ENCODE measurements around the gene PPARD. TPM values are rescaled to one million over a fixed set of nuclear protein-coding genes. Genes with fewer than 3 reads are reported as not detected.

Gene PPARD
- total and polyA plus RNA-seq, 4 donors = 4.9 to 44.1 (median 27.7) TPM

DNA sequence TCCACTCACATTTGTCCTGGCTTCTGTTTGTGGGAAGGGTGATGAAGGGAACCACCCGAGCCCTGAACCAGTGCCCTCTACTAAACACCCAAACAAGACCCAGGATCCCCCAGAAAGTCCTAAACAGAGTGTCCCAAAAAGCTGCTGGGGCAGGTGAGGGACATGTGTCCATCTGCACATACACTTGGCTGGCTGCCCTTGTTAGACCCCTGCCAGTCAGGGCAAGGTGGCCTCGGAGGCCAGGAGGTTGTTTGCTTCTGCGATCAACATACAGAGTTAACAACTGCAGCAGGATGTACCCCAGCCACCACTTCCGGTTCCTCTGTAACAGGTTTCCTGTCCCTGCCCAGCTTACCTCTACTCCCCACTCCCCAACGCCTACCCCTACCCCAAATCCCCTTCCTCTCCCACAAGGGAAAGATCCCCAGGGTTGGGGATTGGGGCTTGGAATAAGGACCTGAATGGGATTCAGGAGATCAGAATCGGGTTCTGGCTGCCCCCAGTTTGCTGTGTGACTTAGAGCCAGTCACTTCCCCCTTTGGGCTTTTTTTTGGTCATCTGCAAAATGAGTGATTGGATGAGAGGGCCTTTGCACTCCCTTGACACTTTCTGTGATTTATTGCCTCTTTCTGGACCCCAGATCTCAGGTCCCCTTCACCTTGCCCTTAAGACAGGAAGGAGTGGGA, 30.8 kb upstream of the PPARD start:
- Histone ChIP-seq H3K27me3 (ENCODE audit: control insufficient read depth, insufficient read depth, low read length) (no peaks in the 10 kb centered on the region), H3K9me3 (ENCODE audit: control insufficient read depth, insufficient read depth, low read length) (no peaks in the 10 kb centered on the region), H3K36me3 (ENCODE audit: control insufficient read depth, insufficient read depth, low read length) (peaks cover 3% of the 10 kb centered on the region), H3K27ac (ENCODE audit: low read depth, low read length) (no peak overlapping the region), H3K4me1 (ENCODE audit: control insufficient read depth, insufficient read depth, low read length) (no peaks in the 10 kb centered on the region), H3K4me3 (ENCODE audit: low read depth, low read length) (no peak overlapping the region)
- WGBS (ENCODE audit: insufficient coverage) = 78% methylated on average over 4 of the region's 6 CpGs
- DNase-seq (ENCODE audit: low read depth in 4 of 6, low spot score in 6 of 6) = no peak

DNA sequence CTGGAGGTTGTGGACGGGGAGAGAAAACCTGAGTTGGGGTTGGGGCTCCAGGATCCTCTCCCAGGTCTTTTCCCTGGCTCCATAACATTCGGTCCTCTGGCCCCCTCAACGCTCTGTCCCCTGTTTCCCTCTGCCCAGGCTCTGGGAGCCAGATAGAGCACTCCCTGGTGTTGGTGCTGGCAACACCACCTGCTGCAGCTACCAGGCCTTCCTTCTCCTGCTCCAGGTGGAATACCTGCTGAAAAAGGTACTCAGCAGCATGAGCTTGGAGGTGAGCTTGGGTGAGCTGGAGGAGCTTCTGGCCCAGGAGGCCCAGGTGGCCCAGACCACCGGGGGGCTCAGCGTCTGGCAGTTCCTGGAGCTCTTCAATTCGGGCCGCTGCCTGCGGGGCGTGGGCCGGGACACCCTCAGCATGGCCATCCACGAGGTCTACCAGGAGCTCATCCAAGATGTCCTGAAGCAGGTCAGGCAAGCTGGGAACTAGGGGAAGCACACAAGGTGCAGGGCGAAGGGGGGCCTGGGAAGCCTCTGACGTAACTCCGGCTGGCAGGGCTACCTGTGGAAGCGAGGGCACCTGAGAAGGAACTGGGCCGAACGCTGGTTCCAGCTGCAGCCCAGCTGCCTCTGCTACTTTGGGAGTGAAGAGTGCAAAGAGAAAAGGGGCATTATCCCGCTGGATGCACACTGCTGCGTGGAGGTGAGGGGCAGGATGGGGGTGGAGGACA, 30.1 kb upstream of the PPARD start:
- 93% methylated on average over 18 of the region's 19 CpGs for WGBS (ENCODE audit: insufficient coverage)
- no peak for DNase-seq (ENCODE audit: low read depth in 4 of 6, low spot score in 6 of 6)
- H3K4me3 ChIP-seq (ENCODE audit: low read depth, low read length) = no peak overlapping the region
- no peaks in the 10 kb centered on the region for H3K27me3 ChIP-seq (ENCODE audit: control insufficient read depth, insufficient read depth, low read length)
- H3K4me1 ChIP-seq (ENCODE audit: control insufficient read depth, insufficient read depth, low read length) = no peaks in the 10 kb centered on the region
- peaks cover 3% of the 10 kb centered on the region for H3K36me3 ChIP-seq (ENCODE audit: control insufficient read depth, insufficient read depth, low read length)
- no peaks in the 10 kb centered on the region for H3K9me3 ChIP-seq (ENCODE audit: control insufficient read depth, insufficient read depth, low read length)
- no peak overlapping the region for H3K27ac ChIP-seq (ENCODE audit: low read depth, low read length)

DNA sequence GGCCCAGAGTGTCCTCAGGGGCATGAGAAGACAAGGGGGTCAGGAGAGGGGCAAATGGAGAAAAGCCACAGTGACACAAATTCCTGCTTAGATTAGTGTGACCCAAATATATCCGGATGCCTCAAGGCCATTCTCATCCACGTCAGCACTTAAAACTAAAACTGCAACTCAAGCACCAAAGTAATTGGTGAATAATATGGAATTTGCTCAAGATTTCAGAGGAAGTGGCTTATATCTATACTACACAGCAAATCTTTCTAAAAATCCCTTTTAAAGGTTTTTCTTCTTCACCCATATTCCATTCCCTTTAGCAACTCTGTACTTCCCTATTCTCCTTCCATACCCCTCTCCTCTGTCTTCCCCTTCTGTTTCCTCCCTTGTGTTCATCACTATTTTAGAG, 29.6 kb upstream of the PPARD start:
- no CpG with 5 or more reads among the region's 2 CpGs for WGBS (ENCODE audit: insufficient coverage)
- Histone ChIP-seq H3K9me3 (ENCODE audit: control insufficient read depth, insufficient read depth, low read length) (no peaks in the 10 kb centered on the region), H3K27ac (ENCODE audit: low read depth, low read length) (no peak overlapping the region), H3K4me1 (ENCODE audit: control insufficient read depth, insufficient read depth, low read length) (peaks cover 4% of the 10 kb centered on the region), H3K4me3 (ENCODE audit: low read depth, low read length) (no peak overlapping the region), H3K36me3 (ENCODE audit: control insufficient read depth, insufficient read depth, low read length) (peaks cover 3% of the 10 kb centered on the region), H3K27me3 (ENCODE audit: control insufficient read depth, insufficient read depth, low read length) (no peaks in the 10 kb centered on the region)
- no peak for DNase-seq (ENCODE audit: low read depth in 4 of 6, low spot score in 6 of 6)

DNA sequence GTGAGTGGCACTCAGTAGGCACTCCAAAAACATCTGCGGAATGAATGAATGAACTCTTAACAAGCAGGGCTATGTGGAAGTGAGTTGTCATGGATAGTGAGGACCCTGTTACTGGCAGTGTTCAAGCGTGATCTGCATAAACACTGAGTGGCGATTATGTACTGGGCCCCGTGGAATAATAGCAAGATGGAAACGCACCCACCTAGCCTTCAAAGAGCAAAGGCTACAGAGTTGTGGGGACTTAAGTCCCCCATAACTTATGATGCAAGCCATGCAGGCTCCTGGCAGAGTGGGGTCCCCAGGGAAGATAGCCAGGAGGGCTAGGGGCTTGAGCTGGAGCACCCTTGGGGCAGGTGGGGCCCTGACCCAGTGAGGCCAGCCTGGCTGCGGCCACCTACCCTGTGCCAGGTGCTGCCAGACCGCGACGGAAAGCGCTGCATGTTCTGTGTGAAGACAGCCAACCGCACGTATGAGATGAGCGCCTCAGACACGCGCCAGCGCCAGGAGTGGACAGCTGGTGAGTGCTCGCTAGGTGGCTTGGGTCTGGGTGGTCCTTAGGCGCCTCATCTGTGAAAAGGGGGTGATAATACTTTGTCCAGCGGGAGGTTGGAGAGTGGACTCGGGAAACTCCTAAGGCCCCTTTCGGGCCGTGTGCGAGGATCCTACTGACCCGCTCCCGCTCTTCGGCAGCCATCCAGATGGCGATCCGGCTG, 24.7 kb upstream of the PPARD start:
- 11% methylated on average over 24 of the region's 28 CpGs for WGBS (ENCODE audit: insufficient coverage)
- peaks cover 16% of the 10 kb centered on the region for H3K4me1 ChIP-seq (ENCODE audit: control insufficient read depth, insufficient read depth, low read length)
- peak in 1 of 6 donors; percentile 82 for DNase-seq (ENCODE audit: low read depth in 4 of 6, low spot score in 6 of 6)
- peak overlapping the region; percentile 40 for H3K4me3 ChIP-seq (ENCODE audit: low read depth, low read length)
- no peaks in the 10 kb centered on the region for H3K9me3 ChIP-seq (ENCODE audit: control insufficient read depth, insufficient read depth, low read length)
- no peaks in the 10 kb centered on the region for H3K27me3 ChIP-seq (ENCODE audit: control insufficient read depth, insufficient read depth, low read length)
- H3K36me3 ChIP-seq (ENCODE audit: control insufficient read depth, insufficient read depth, low read length) = no peaks in the 10 kb centered on the region
- H3K27ac ChIP-seq (ENCODE audit: low read depth, low read length) = no peak overlapping the region

DNA sequence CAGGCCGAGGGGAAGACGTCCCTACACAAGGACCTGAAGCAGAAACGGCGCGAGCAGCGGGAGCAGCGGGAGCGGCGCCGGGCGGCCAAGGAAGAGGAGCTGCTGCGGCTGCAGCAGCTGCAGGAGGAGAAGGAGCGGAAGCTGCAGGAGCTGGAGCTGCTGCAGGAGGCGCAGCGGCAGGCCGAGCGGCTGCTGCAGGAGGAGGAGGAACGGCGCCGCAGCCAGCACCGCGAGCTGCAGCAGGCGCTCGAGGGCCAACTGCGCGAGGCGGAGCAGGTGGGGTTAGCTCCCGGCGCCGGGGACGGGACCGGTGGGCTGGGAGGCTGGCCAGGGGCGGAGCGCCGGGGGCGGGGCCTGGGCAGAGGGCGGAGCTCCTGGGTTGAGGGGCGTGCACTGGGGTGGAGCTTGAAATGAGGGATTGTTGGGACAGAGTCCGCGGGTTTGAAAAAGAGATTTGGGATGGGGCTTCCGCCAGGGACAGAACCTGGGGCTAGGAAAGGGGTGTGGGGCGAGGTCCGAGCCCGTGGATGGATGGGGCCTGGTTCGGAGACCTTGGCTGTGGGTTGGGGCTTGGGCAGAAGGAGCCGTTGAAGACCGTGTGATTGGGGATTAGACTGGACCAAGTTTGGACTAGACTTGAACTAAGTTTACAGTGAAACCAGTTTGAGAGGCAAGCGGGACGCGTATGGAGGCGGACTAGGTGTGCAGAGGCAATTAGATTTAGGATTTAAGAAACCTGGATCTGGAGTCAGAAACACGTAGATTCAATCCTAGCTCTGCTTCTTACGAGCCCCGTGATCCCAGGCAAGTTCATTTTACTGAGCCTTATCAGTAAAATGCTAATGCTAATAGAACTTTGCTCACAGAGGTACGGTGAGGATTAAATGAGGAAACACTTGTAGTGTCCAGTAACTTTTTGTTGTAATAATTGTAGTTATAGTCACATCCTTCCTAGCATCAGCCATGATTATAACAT, 23.9 kb upstream of the PPARD start:
- Histone ChIP-seq H3K9me3 (ENCODE audit: control insufficient read depth, insufficient read depth, low read length) (no peaks in the 10 kb centered on the region), H3K27me3 (ENCODE audit: control insufficient read depth, insufficient read depth, low read length) (no peaks in the 10 kb centered on the region), H3K27ac (ENCODE audit: low read depth, low read length) (no peak overlapping the region), H3K4me3 (ENCODE audit: low read depth, low read length) (peak overlapping the region; percentile 48), H3K4me1 (ENCODE audit: control insufficient read depth, insufficient read depth, low read length) (peaks cover 16% of the 10 kb centered on the region), H3K36me3 (ENCODE audit: control insufficient read depth, insufficient read depth, low read length) (no peaks in the 10 kb centered on the region)
- DNase-seq (ENCODE audit: low read depth in 4 of 6, low spot score in 6 of 6) = peak in 5 of 6 donors; percentile 62 to 96 (median 72)
- 4% methylated on average over 50 of the region's 55 CpGs for WGBS (ENCODE audit: insufficient coverage)

DNA sequence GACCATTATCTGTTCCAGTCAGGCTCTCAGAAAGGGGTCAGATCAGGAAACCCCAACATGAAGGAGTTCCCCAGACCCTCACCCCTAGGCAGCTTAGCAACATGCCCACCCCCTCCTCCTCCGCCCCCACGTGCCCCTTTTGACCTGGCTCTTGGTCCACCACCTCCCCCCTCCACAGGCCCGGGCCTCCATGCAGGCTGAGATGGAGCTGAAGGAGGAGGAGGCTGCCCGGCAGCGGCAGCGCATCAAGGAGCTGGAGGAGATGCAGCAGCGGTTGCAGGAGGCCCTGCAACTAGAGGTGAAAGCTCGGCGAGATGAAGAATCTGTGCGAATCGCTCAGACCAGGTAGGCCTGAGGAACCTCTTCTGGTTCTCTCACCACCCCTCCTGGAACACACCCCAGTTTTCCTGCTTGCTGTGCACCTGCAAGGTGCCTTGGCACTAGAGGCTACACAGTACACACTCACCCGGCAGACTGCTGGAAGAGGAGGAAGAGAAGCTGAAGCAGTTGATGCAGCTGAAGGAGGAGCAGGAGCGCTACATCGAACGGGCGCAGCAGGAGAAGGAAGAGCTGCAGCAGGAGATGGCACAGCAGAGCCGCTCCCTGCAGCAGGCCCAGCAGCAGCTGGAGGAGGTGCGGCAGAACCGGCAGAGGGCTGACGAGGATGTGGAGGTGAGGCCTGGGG, 22.9 kb upstream of the PPARD start:
- Histone ChIP-seq H3K9me3 (ENCODE audit: control insufficient read depth, insufficient read depth, low read length) (no peaks in the 10 kb centered on the region), H3K27ac (ENCODE audit: low read depth, low read length) (no peak overlapping the region), H3K36me3 (ENCODE audit: control insufficient read depth, insufficient read depth, low read length) (no peaks in the 10 kb centered on the region), H3K4me1 (ENCODE audit: control insufficient read depth, insufficient read depth, low read length) (peaks cover 16% of the 10 kb centered on the region), H3K27me3 (ENCODE audit: control insufficient read depth, insufficient read depth, low read length) (no peaks in the 10 kb centered on the region), H3K4me3 (ENCODE audit: low read depth, low read length) (no peak overlapping the region)
- no peak for DNase-seq (ENCODE audit: low read depth in 4 of 6, low spot score in 6 of 6)
- 92% methylated on average over 15 of the region's 20 CpGs for WGBS (ENCODE audit: insufficient coverage)

DNA sequence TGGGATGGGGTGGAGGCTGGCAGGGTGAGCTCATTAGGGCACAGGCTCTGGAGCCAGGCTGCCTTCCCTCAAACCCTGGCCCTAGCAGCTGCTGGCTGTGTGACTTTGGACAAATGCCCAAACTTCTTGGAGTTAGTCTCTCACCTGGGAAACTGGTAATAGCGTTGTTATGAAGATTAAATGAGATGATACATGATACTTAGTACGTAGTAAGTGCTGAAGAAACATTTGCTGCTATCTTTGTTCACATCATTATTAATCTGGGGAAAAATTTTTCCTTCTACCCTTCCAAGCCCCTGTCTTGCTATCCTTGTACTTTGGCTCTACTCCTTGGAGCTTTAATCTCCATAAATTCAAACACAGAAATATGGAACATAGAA, 22.3 kb upstream of the PPARD start:
- no peaks in the 10 kb centered on the region for H3K27me3 ChIP-seq (ENCODE audit: control insufficient read depth, insufficient read depth, low read length)
- H3K27ac ChIP-seq (ENCODE audit: low read depth, low read length) = no peak overlapping the region
- H3K9me3 ChIP-seq (ENCODE audit: control insufficient read depth, insufficient read depth, low read length) = no peaks in the 10 kb centered on the region
- no peaks in the 10 kb centered on the region for H3K36me3 ChIP-seq (ENCODE audit: control insufficient read depth, insufficient read depth, low read length)
- H3K4me3 ChIP-seq (ENCODE audit: low read depth, low read length) = no peak overlapping the region
- H3K4me1 ChIP-seq (ENCODE audit: control insufficient read depth, insufficient read depth, low read length) = peaks cover 16% of the 10 kb centered on the region
- no peak for DNase-seq (ENCODE audit: low read depth in 4 of 6, low spot score in 6 of 6)
- no CpG with 5 or more reads among the region's 2 CpGs for WGBS (ENCODE audit: insufficient coverage)

DNA sequence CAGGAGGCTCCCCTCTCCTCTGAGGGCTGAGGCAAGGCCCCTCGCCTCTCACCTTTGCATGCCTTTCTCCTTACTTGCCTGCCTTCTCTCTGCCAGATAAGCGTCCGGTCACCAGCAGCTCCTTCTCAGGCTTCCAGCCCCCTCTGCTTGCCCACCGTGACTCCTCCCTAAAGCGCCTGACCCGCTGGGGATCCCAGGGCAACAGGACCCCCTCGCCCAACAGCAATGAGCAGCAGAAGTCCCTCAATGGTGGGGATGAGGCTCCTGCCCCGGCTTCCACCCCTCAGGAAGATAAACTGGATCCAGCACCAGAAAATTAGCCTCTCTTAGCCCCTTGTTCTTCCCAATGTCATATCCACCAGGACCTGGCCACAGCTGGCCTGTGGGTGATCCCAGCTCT, 21.3 kb upstream of the PPARD start:
- Histone ChIP-seq H3K9me3 (ENCODE audit: control insufficient read depth, insufficient read depth, low read length) (no peaks in the 10 kb centered on the region), H3K27me3 (ENCODE audit: control insufficient read depth, insufficient read depth, low read length) (no peaks in the 10 kb centered on the region), H3K4me3 (ENCODE audit: low read depth, low read length) (no peak overlapping the region), H3K36me3 (ENCODE audit: control insufficient read depth, insufficient read depth, low read length) (no peaks in the 10 kb centered on the region), H3K27ac (ENCODE audit: low read depth, low read length) (no peak overlapping the region), H3K4me1 (ENCODE audit: control insufficient read depth, insufficient read depth, low read length) (peaks cover 16% of the 10 kb centered on the region)
- no peak for DNase-seq (ENCODE audit: low read depth in 4 of 6, low spot score in 6 of 6)
- 88% methylated on average over 8 of the region's 8 CpGs for WGBS (ENCODE audit: insufficient coverage)

All from spinal cord (tissue), 10 donors.